Liver (tissue), 9 donors: ENCODE data around the gene RAPGEF2. TPM values are rescaled to one million over a fixed set of nuclear protein-coding genes. Genes with fewer than 3 reads are reported as not detected.

ENCODE experiments used
- DNase-seq: peaks from one replicate; pipeline ENCODE4 v3.0.0-alpha.2; 2017; ENCODE audit warnings: low spot score
- H3K27ac ChIP-seq, 2 donors: one replicate each; pipeline ENCODE4 v1.7.0; 2013; ENCODE audit warnings: inconsistent platforms in 2 of 2, low read length in 2 of 2, control low read depth in 1 of 2, low read depth in 1 of 2, mild to moderate bottlenecking in 1 of 2
- H3K27me3 ChIP-seq, 4 donors: one replicate each; pipeline versions ENCODE4 v1.6.1 to v1.7.0; 2013; ENCODE audit warnings: low read length in 3 of 4, inconsistent platforms in 1 of 4, mild to moderate bottlenecking in 1 of 4, moderate library complexity in 1 of 4; ENCODE audit not compliant: control insufficient read depth in 4 of 4, insufficient read depth in 4 of 4
- H3K36me3 ChIP-seq, 4 donors: one replicate each; pipeline versions ENCODE4 v1.6.1 to v1.7.0; 2013; ENCODE audit warnings: low read length in 3 of 4, mild to moderate bottlenecking in 3 of 4, low read depth in 1 of 4, moderate library complexity in 1 of 4; ENCODE audit not compliant: control insufficient read depth in 4 of 4, insufficient read depth in 3 of 4
- H3K4me1 ChIP-seq, 4 donors: one replicate each; pipeline versions ENCODE4 v1.6.1 to v1.7.0; 2013; ENCODE audit warnings: low read length in 3 of 4, mild to moderate bottlenecking in 3 of 4, moderate library complexity in 1 of 4; ENCODE audit not compliant: control insufficient read depth in 4 of 4, insufficient read depth in 4 of 4
- H3K4me3 ChIP-seq, 3 donors: one replicate each; pipeline versions ENCODE4 v1.6.1 to v1.7.0; 2013; ENCODE audit warnings: low read length in 3 of 3, control low read depth in 1 of 3, low read depth in 1 of 3, mild to moderate bottlenecking in 1 of 3
- H3K9ac ChIP-seq, 2 donors: one replicate each; pipeline ENCODE4 v1.7.0; 2013; ENCODE audit warnings: low read length in 2 of 2, mild to moderate bottlenecking in 2 of 2, moderate library complexity in 2 of 2, control low read depth in 1 of 2, low read depth in 1 of 2
- H3K9me3 ChIP-seq, 4 donors: one replicate each; pipeline versions ENCODE4 v1.6.1 to v1.7.0; 2013; ENCODE audit warnings: low read length in 3 of 4; ENCODE audit not compliant: control insufficient read depth in 4 of 4
- EGR1 ChIP-seq, 2 donors: IDR thresholded peaks; 2 replicates each; pipeline ENCODE4 v1.6.1; 2016 to 2018; ENCODE audit warnings: antibody characterized with exemption in 2 of 2, low read depth in 2 of 2
- FOXA1 ChIP-seq: IDR thresholded peaks from 2 replicates; pipeline ENCODE4 v1.6.1; 2016; ENCODE audit warnings: antibody characterized with exemption
- FOXA2 ChIP-seq: IDR thresholded peaks from 2 replicates; pipeline ENCODE4 v1.6.1; 2016; ENCODE audit warnings: antibody characterized with exemption
- GABPA ChIP-seq, 2 donors: IDR thresholded peaks in 1 of 2; conservative IDR thresholded peaks in 1 of 2; 2 replicates each; pipeline ENCODE4 v1.6.1; 2016; ENCODE audit warnings: antibody characterized with exemption in 2 of 2, mild to moderate bottlenecking in 1 of 2, moderate library complexity in 1 of 2
- HNF4A ChIP-seq, 2 donors: conservative IDR thresholded peaks; 2 replicates each; pipeline ENCODE4 v1.6.1; 2016; ENCODE audit warnings: antibody characterized with exemption in 2 of 2, mild to moderate bottlenecking in 2 of 2
- HNF4G ChIP-seq: IDR thresholded peaks from 2 replicates; pipeline ENCODE4 v1.6.1; 2016; ENCODE audit warnings: antibody characterized with exemption
- JUND ChIP-seq, 2 donors: IDR thresholded peaks; 2 replicates each; pipeline ENCODE4 v1.6.1; 2016; ENCODE audit warnings: antibody characterized with exemption in 2 of 2
- NR2F2 ChIP-seq: IDR thresholded peaks from 2 replicates; pipeline ENCODE4 v1.6.1; 2016; ENCODE audit warnings: antibody characterized with exemption
- RAD21 ChIP-seq, 2 donors: IDR thresholded peaks; 2 replicates each; pipeline ENCODE4 v1.6.1; 2016; ENCODE audit warnings: antibody characterized with exemption in 2 of 2, mild to moderate bottlenecking in 2 of 2
- RXRA ChIP-seq, 2 donors: IDR thresholded peaks; 2 replicates each; pipeline ENCODE4 v1.6.1; 2017 to 2018; ENCODE audit warnings: antibody characterized with exemption in 2 of 2, mild to moderate bottlenecking in 1 of 2
- SP1 ChIP-seq: IDR thresholded peaks from 2 replicates; pipeline ENCODE4 v1.6.1; 2018; ENCODE audit warnings: antibody characterized with exemption, mild to moderate bottlenecking
- TAF1 ChIP-seq: conservative IDR thresholded peaks from 2 replicates; pipeline ENCODE4 v1.6.1; 2016; ENCODE audit warnings: antibody characterized with exemption, mild to moderate bottlenecking
- YY1 ChIP-seq: IDR thresholded peaks from 2 replicates; pipeline ENCODE4 v1.6.1; 2016; ENCODE audit warnings: antibody characterized with exemption, mild to moderate bottlenecking
- WGBS: extraction: QIAGEN DNeasy Blood & Tissue Kit; methylation state at CpG from one replicate; pipeline ENCODE4 v1.1.7; 2013; 5-methylcytosine and 5-hydroxymethylcytosine counted together
- polyA plus RNA-seq, 2 donors: library from polyadenylated mRNA; stranded (reverse) in 1 of 2; unstranded in 1 of 2; fragments of 200-250 nt in 1 of 2; fragments of >200 nt in 1 of 2; fragmentation: Nextera tagmentation in 1 of 2; extraction: Ambion mirVana in 1 of 2; gene quantifications; one replicate each; pipeline versions ENCODE4 v1.2.1 to v1.2.3, GENCODE V29; 2013 to 2015
- total RNA-seq, 2 donors: library from RNA; depleted of rRNA; stranded (reverse); fragments of >200 nt; gene quantifications; one replicate each; pipeline ENCODE4 v1.2.3, GENCODE V29; 2014
- TF ChIP-seq, protein P1 (sequence below): IDR thresholded peaks from 2 replicates; pipeline ENCODE4 v1.6.1; 2016; ENCODE audit warnings: antibody characterized with exemption
- TF ChIP-seq, protein P2 (sequence below): fragments of 150-350 bp; IDR thresholded peaks from 2 replicates; pipeline ENCODE4 v1.5.1; 2017; ENCODE audit warnings: improper control_type of control experiment, low read depth, low read length; ENCODE audit not compliant: missing input control
- TF ChIP-seq, protein P3 (sequence below): IDR thresholded peaks from 2 replicates; pipeline ENCODE4 v1.6.1; 2016; ENCODE audit warnings: antibody characterized with exemption
- TF ChIP-seq, protein P4 (sequence below): IDR thresholded peaks from 2 replicates; pipeline ENCODE4 v1.6.1; 2016; ENCODE audit warnings: antibody characterized with exemption, mild to moderate bottlenecking
- TF ChIP-seq, protein P5 (sequence below): IDR thresholded peaks from 2 replicates; pipeline ENCODE4 v1.6.1; 2016; ENCODE audit warnings: antibody characterized with exemption
- donor health status: healthy.
- donor health status: healthy.
- donor health status: healthy.
- donor health status: healthy.
- donor health status: healthy.

The RAPGEF2 gene
- total and polyA plus RNA-seq, 4 donors = 7.3 to 90.4 (median 32.2) TPM

DNA sequence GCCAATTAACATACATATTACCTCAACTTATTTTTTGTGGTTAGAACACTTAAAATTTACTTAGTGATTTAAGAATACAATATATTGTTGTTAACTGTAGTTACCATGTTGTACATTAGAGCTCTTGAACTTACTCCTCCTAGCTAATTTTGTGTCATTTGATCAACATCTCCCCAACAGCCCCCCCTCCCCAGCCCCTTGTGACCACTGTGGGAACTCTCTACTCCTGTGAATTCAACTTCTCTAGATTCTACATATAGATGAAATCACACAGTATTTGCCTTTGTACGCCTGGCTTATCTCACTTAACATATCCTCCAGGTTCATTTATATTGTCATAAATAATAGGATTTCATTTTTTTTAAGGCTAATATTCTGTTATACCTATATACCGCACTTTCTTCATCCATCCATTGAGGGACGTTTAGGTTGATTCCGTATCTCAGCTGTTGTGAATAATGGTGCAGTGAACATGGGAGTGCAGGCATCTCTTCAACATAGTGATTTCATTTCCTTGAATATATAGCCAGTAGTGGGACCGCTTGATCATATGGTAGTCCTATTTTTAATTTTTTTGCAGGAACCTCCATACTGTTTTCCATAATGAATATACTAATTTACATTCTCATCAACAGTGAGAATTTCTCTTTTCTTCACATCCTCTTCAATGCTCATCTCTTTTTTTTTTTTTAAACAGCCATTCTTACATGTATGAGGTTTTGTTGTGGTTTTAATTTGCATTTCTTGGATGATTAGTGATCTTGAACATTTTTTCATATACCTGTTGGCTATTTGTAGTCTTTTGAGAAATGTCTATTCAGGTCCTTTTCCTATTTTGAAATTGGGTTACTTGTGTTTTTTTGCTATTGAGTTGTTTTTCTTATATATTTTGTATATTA is 66.8 kb downstream of the RAPGEF2 start:
- Histone ChIP-seq H3K36me3 (no peaks in the 10 kb centered on the region), H3K27me3 (no peaks in the 10 kb centered on the region), H3K4me3 (no peak overlapping the region), H3K9me3 (no peaks in the 10 kb centered on the region), H3K4me1 (peaks cover under 1 to 14% (median 4%) of the 10 kb centered on the region in 4 donors), H3K9ac (no peak overlapping the region), H3K27ac (no peak overlapping the region)
- DNase-seq = no peak
- TF ChIP-seq EGR1 (IDR thresholded peaks at IDR 0.05; ENCODE audit: low read depth in 2 of 2) = no peak
- TF ChIP-seq, protein P1, sequence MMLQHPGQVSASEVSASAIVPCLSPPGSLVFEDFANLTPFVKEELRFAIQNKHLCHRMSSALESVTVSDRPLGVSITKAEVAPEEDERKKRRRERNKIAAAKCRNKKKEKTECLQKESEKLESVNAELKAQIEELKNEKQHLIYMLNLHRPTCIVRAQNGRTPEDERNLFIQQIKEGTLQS = no peak
- TF ChIP-seq SP1 = no peak
- WGBS = 97% methylated on average over 5 of the region's 5 CpGs

DNA sequence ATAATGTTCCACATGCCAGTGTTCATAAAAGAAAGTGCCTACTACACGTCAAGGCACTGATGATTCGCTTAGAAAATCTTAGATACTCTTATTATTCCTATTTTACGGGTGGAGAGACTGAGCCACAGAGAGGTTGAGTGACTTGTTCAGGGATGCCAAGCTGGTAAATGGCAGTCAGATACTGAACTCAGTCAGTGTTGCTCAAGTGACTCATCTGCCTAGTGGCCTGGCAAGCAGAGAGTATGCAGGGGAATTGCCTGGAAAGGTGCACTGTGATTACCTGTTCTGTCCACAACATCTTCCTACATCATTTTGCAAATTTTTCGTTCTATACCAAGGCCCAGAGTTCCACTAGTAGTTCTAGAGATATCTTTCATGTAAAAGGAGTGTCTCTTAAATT is 68.4 kb downstream of the RAPGEF2 start:
- 92% methylated on average over 4 of the region's 4 CpGs for WGBS
- Histone ChIP-seq H3K4me3 (no peak overlapping the region), H3K4me1 (peaks cover 5 to 30% (median 14%) of the 10 kb centered on the region in 4 donors), H3K9me3 (no peaks in the 10 kb centered on the region), H3K27ac (no peak overlapping the region), H3K9ac (no peak overlapping the region), H3K27me3 (no peaks in the 10 kb centered on the region), H3K36me3 (no peaks in the 10 kb centered on the region)
- TF ChIP-seq JUND (IDR thresholded peaks at IDR 0.05) (no peak), HNF4A (conservative IDR thresholded peaks at IDR 0.05) (no peak), TAF1 (no peak), RXRA (IDR thresholded peaks at IDR 0.05) (no peak), SP1 (no peak), EGR1 (IDR thresholded peaks at IDR 0.05; ENCODE audit: low read depth in 2 of 2) (no peak), FOXA2 (no peak), FOXA1 (no peak), YY1 (no peak), HNF4G (no peak), NR2F2 (no peak), GABPA (IDR thresholded peaks at IDR 0.05 in 1 of 2, conservative IDR thresholded peaks at IDR 0.05 in 1 of 2) (no peak), RAD21 (IDR thresholded peaks at IDR 0.05) (no peak)
- TF ChIP-seq, protein P1 = no peak
- TF ChIP-seq, protein P2, sequence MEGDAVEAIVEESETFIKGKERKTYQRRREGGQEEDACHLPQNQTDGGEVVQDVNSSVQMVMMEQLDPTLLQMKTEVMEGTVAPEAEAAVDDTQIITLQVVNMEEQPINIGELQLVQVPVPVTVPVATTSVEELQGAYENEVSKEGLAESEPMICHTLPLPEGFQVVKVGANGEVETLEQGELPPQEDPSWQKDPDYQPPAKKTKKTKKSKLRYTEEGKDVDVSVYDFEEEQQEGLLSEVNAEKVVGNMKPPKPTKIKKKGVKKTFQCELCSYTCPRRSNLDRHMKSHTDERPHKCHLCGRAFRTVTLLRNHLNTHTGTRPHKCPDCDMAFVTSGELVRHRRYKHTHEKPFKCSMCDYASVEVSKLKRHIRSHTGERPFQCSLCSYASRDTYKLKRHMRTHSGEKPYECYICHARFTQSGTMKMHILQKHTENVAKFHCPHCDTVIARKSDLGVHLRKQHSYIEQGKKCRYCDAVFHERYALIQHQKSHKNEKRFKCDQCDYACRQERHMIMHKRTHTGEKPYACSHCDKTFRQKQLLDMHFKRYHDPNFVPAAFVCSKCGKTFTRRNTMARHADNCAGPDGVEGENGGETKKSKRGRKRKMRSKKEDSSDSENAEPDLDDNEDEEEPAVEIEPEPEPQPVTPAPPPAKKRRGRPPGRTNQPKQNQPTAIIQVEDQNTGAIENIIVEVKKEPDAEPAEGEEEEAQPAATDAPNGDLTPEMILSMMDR = no peak
- TF ChIP-seq, protein P3, sequence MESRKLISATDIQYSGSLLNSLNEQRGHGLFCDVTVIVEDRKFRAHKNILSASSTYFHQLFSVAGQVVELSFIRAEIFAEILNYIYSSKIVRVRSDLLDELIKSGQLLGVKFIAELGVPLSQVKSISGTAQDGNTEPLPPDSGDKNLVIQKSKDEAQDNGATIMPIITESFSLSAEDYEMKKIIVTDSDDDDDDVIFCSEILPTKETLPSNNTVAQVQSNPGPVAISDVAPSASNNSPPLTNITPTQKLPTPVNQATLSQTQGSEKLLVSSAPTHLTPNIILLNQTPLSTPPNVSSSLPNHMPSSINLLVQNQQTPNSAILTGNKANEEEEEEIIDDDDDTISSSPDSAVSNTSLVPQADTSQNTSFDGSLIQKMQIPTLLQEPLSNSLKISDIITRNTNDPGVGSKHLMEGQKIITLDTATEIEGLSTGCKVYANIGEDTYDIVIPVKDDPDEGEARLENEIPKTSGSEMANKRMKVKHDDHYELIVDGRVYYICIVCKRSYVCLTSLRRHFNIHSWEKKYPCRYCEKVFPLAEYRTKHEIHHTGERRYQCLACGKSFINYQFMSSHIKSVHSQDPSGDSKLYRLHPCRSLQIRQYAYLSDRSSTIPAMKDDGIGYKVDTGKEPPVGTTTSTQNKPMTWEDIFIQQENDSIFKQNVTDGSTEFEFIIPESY = no peak
- TF ChIP-seq, protein P4, sequence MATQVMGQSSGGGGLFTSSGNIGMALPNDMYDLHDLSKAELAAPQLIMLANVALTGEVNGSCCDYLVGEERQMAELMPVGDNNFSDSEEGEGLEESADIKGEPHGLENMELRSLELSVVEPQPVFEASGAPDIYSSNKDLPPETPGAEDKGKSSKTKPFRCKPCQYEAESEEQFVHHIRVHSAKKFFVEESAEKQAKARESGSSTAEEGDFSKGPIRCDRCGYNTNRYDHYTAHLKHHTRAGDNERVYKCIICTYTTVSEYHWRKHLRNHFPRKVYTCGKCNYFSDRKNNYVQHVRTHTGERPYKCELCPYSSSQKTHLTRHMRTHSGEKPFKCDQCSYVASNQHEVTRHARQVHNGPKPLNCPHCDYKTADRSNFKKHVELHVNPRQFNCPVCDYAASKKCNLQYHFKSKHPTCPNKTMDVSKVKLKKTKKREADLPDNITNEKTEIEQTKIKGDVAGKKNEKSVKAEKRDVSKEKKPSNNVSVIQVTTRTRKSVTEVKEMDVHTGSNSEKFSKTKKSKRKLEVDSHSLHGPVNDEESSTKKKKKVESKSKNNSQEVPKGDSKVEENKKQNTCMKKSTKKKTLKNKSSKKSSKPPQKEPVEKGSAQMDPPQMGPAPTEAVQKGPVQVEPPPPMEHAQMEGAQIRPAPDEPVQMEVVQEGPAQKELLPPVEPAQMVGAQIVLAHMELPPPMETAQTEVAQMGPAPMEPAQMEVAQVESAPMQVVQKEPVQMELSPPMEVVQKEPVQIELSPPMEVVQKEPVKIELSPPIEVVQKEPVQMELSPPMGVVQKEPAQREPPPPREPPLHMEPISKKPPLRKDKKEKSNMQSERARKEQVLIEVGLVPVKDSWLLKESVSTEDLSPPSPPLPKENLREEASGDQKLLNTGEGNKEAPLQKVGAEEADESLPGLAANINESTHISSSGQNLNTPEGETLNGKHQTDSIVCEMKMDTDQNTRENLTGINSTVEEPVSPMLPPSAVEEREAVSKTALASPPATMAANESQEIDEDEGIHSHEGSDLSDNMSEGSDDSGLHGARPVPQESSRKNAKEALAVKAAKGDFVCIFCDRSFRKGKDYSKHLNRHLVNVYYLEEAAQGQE = no peak
- TF ChIP-seq, protein P5, sequence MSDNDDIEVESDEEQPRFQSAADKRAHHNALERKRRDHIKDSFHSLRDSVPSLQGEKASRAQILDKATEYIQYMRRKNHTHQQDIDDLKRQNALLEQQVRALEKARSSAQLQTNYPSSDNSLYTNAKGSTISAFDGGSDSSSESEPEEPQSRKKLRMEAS = no peak
- DNase-seq = no peak
